WTC11 (cell line): ENCODE data around the gene NR3C2.

ENCODE experiments used
- ATF3 ChIP-seq: sonication (generic); formaldehyde crosslinking; conservative IDR thresholded peaks from 2 replicates; pipeline ENCODE4 v1.8.1; 2022; ENCODE audit warnings: mild to moderate bottlenecking, missing genetic modification reagents
- CREB1 ChIP-seq: sonication (generic); formaldehyde crosslinking; IDR thresholded peaks from 2 replicates; pipeline ENCODE4 v1.8.0; 2023; ENCODE audit warnings: mild to moderate bottlenecking, missing genetic modification reagents
- CTCF ChIP-seq: fragments of 200-600 bp; IDR thresholded peaks from 2 replicates; pipeline ENCODE4 v1.8.0; 2022; ENCODE audit warnings: antibody characterized with exemption
- E2F1 ChIP-seq: sonication (generic); formaldehyde crosslinking; IDR thresholded peaks from 2 replicates; pipeline ENCODE4 v1.8.0; 2022; ENCODE audit warnings: mild to moderate bottlenecking, missing genetic modification reagents
- MAX ChIP-seq: sonication (generic); formaldehyde crosslinking; IDR thresholded peaks from 2 replicates; pipeline ENCODE4 v1.8.0; 2022; ENCODE audit warnings: mild to moderate bottlenecking, missing genetic modification reagents
- MLX ChIP-seq: sonication (generic); formaldehyde crosslinking; IDR thresholded peaks from 2 replicates; pipeline ENCODE4 v1.8.1; 2023; ENCODE audit warnings: mild to moderate bottlenecking, missing genetic modification reagents, moderate library complexity

- no peak for TF ChIP-seq CTCF
- TF ChIP-seq E2F1 (CRISPR knock-in tag): no peak
- no peak for TF ChIP-seq MAX
- no peak for TF ChIP-seq MLX (CRISPR knock-in tag)
- TF ChIP-seq ATF3 (CRISPR knock-in tag): no peak
- TF ChIP-seq CREB1 (CRISPR knock-in tag): no peak
These were observed 270.6 kb downstream of the NR3C2 start for GRCh38 chr4:148171596-148171995.
